HG03280 (cell line): Measurements from ENCODE around the gene LMBR1.
"Not testable (repeated sequence)": the region's sequence is repeated elsewhere in the genome, so short reads cannot be mapped to it uniquely, and the experiment has no call there.

Source experiments
- ATAC-seq: cut with Tn5 transposase; IDR thresholded peaks from one replicate; pipeline ENCODE4 v1.9.1; 2021; ENCODE audit warnings: mild to moderate bottlenecking, moderate library complexity; ENCODE audit not compliant: unreplicated experiment

LMBR1 gene

GRCh38 chr7:156906200-156906649 is 13.2 kb upstream of the LMBR1 start:
- no peak for ATAC-seq

- no peak for ATAC-seq
These were observed 10.4 kb upstream of the LMBR1 start for GRCh38 chr7:156903232-156903909.

DNA sequence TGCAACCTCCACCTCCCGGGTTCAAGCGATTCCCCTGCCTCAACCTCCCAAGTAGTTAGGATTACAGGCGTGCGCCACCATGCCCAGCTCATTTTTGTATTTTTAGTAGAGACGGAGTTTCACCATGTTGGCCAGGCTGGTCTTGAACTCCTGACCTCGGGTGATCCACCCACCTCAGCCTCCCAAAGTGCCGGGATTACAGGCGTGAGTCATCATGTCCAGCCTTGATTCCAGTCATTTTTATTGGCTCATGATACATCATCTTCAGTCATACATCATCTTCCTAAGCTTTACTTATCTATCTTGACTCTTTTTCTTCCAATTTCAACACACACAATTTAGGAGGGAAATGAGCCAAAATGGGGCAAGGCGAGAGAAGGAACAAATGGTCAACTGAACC is 7.1 kb upstream of the LMBR1 start:
- not testable (repeated sequence) for ATAC-seq

GRCh38 chr7:156898938-156899337 is 6.0 kb upstream of the LMBR1 start:
- ATAC-seq, result no peak

- ATAC-seq, result no peak
These were observed 4.7 kb upstream of the LMBR1 start for GRCh38 chr7:156897673-156898072.

- no peak for ATAC-seq
These were observed 3.5 kb upstream of the LMBR1 start for GRCh38 chr7:156896388-156897022.

DNA sequence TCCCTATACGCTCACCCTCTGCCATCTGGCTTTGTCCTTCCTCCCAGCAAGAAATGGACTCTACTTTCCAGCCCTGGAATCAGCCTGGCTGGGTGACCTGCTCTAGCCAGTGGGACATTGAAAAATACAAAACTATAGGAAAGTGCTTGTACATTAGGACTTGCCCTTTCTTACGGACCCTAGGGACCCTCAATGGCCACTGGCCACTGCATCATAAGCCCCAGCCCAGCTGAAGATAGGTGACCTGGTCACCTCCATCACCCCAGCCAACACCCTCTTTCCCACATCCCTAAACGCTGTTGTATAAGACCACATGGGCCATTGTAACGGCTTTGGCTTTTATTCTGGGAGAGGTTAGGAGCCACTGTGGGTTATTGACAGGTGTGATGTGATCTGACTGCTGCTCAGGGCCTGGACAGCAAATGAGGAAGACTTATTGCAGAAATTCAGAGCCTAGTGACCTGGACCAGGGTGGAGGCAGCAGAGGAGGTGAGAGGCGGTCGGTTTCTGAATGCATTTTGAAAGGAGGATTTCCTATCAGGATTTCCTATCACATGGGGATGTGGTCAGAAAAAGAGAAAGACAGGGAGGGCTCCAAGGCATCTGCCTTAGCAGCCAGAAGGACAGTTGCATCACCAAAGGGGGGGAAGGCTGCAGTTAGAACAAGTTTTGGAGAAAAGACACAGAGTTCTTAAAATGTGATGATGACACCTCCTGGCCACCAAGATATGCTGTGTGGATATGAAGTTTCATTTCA is 2.2 kb upstream of the LMBR1 start:
- ATAC-seq, result no peak

DNA sequence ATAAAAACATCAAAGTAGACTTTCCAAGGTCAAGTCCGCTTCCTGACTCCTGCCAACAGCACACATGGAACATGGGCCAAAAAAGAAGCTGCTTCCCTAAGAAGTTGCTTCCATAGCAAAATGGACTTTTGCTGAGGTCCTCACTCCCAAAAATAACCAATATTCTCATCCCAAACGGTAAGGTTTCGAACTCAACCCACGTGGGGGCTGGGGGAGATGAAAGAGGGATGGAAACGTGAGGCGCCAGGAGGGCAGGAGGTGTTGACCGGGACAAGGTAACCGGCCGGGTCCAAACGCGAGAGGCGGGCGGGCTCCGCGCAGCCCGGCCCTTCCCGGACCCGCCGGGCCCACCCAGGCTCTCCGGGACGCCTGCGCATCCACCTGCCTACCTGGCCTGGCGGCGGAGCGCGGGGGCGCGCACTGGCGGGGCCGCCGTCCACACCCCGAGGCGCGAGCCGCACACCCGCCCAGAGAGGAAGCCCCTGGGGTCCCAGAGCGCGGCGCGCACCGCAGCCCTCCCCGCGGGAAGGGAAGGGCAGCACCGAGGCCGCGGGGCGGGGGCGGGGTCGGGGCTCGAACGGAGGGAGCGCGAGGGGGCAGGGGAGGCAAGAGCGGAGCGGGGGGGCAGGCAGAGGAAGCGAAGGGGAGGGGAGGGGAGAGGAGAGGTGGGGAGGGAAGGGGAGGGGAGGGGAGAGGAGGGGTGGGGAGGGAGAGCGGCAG is 742 bp downstream of the LMBR1 start:
- ATAC-seq, result peak; percentile 30

DNA sequence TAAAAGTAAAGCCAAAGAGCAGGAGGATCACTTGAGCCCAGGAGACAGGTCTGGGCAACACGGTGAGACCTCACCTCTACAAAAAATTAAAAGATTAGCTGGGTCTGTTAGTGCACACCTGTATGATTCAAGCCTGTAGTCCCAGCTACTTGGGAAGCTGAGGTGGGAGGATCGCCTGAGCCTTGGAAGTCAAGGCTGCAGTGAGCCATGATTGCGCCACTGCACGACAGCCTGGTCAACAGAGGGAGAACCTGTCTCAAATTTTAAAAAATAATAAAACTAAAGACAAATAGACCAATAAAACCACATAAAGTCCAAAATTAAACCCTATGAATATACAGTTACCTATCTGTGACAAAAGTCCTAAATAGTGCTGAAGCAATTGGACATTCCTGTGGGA is 3.2 kb downstream of the LMBR1 start:
- ATAC-seq, result no peak

- no peak for ATAC-seq
These were observed 3.9 kb downstream of the LMBR1 start for GRCh38 chr7:156889089-156889488.

DNA sequence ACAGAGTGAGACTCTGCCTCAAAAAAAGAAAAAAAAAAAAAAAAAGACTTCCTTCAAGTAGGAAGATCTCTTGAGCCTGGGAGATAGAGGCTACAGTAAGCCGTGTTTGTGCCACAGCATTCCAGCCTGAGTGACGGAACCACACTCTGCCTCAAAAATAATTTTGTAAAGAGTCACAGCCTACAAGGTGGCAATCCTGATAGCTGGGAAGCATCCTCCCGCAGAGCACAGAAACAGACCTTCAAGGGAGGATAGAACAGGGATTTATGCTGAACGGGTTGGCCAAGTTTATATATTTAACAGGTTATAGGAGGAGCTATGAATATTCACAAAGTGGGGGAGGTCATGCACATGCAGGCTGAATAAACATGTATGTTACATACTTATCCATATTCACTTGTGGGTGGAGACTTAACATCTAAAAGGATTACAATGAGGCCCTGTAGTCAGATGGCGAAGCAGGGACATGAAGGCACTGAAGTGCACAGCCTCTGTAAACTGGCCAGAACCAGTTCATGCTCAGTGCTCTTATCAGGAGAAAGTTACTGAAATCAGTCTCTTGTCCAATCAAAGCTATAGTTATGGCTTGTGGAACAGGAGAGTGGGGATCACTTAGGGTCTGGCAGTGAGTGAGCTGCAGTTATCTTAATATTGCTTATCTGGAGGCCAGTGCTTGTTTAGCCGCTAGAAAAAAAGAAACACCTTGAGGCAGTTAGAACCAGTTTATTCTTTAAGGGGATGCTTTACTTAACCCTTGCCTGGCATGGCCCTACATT is 6.8 kb downstream of the LMBR1 start:
- no peak for ATAC-seq

DNA sequence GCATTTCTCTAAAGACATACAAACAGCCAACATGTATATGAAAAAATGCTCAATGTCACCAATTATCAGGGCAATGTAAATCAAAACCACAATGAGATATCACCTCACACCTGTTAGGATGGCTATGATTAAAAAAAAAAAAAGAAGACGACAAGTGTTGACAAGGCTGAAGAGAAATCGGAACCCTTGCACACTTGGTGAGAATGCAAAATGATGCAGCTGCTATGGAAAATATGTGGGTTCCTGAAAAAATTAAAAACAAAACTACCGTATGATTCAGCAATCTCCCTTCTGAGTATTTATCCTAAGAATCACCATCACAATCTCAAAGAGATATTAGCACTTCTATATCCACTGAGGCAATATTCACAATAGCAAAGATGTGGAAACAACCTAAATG is 11.3 kb downstream of the LMBR1 start:
- ATAC-seq, result no peak

DNA sequence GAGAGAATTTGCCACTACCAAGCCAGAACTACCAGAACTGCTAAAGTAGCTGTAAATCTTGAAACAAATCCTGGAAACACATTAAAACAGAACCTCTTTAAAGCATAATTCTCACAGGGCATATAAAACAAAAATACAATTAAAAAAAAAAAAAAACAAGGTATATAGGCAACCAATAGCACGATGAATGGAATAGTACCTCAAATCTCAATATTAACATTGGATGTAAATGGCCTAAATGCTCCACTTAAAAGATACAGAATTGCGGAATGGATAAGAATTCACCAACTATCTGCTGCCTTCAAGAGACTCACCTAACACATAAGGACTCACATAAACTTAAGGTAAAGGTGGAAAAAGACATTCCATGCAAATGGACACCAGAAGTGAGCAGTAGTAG is 17.2 kb downstream of the LMBR1 start:
- no peak for ATAC-seq

DNA sequence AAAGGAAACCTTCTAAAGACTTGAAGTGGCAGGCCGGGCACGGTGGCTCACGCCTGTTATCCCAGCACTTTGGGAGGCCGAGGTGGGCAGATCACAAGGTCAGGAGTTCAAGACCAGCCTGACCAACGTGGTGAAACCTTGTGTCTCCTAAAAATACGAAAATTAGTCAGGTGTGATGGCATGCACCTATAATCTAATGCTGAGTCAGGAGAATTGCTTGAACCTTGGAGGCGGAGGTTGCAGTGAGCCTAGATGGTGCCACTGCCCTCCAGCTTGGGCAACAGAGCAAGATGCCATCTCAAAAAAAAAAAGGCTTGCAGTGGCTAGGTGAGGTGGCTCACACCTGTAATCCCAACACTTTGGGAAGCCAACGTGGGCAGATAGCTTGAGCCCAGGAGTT is 24.6 kb downstream of the LMBR1 start:
- not testable (repeated sequence) for ATAC-seq

DNA sequence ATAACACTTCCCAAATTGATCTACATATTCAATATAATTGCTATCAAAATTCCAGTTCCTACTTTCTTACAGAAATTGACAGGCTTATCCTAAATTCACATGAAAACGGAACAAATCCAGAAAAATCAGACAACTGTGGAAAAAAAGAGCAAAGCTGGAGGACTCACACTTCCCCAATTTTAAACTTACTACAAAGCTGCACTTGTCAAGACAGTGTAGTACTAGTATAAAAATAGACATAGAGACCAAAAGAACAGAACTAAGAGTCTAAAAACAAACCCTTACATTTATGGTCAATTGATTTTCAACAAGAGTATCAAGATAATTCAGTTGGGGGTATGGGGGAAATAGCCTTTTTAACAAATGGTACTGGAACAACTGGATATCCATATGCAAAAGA is 27.5 kb downstream of the LMBR1 start:
- ATAC-seq, result no peak

- not testable (repeated sequence) for ATAC-seq
These were observed 31.0 kb downstream of the LMBR1 start for GRCh38 chr7:156862022-156862421.

DNA sequence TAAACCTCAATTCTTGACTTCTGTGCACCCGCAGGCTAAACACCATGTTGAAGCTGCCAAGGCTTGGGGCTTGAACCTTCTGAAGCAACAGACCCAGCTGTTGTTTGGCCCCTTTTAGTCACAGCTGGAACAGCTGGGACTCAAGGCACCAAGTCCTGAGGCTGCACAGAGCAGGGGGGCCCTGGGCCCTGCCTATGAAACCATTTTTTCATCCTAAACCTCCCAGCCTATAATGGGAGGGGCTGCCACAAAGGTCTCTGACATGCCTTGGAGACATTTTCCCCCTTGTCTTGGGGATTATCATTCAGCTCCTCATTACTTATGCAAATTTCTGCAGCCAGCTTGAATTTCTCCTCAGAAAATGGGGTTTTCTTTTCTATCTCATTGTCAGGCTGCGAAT is 31.8 kb downstream of the LMBR1 start:
- ATAC-seq, result no peak

DNA sequence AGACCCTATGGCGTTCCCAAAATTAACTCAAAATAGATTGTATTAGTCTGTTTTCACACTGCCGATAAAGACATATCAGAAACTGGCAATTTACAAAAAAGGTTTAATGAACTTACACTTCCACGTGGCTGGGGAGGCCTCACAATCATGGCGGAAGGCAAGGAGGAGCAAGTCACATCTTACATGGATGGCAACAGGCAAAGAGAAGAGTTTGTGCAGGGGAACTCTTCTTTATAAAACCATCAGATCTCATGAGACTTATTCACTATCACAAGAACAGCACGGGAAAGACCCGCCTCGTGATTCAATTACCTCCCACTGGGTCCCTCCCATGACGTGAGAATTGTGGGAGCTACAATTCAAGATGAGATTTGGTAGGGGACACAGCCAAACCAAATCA is 32.9 kb downstream of the LMBR1 start:
- not testable (repeated sequence) for ATAC-seq

- ATAC-seq, result no peak
These were observed 34.5 kb downstream of the LMBR1 start for GRCh38 chr7:156858523-156858922.

DNA sequence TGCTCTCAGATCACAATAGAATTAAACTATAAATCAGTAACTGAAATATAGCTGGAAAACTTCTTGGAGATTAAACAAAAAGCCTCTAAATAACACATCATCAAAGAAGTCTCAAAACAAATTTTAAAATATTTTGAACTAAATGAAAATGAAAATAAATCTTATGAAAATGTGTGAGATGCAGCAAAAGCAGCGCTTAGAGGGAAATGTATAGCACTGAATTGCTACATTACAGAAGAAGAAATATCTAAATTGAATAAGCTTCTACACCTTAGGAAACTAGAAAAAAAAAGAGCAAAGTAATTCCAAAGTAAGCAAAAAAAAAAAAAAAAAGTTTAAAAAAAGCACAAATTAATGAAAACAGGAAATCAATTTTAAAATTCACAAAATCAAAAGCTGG is 35.2 kb downstream of the LMBR1 start:
- no peak for ATAC-seq

GRCh38 chr7:156854654-156855053 is 38.3 kb downstream of the LMBR1 start:
- no peak for ATAC-seq
